Immature natural killer cell (primary cell): ENCODE data around the gene PUS3. TPM values are rescaled to one million over a fixed set of nuclear protein-coding genes. Genes with fewer than 3 reads are reported as not detected.
"Not testable (repeated sequence)": the region's sequence is repeated elsewhere in the genome, so short reads cannot be mapped to it uniquely, and the experiment has no call there.

Source experiments
- DNase-seq, 3 donors: peaks; one replicate each; pipeline ENCODE4 v3.0.0; 2022; ENCODE audit warnings: mixed read lengths in 1 of 3
- H3K27ac Mint-ChIP-seq, 6 donors: one replicate each; pipeline ENCODE4 v1.8.0; 2020; ENCODE audit warnings: mixed read lengths in 6 of 6, mild to moderate bottlenecking in 5 of 6, inconsistent platforms in 4 of 6, moderate library complexity in 3 of 6
- H3K27me3 Mint-ChIP-seq, 3 donors: one replicate each; pipeline ENCODE4 v1.8.0; 2020 to 2021; ENCODE audit warnings: low read depth in 3 of 3, mild to moderate bottlenecking in 3 of 3, mixed read lengths in 3 of 3, moderate library complexity in 3 of 3, inconsistent platforms in 1 of 3
- H3K36me3 Mint-ChIP-seq, 3 donors: one replicate each; pipeline ENCODE4 v1.8.0; 2020; ENCODE audit warnings: mixed read lengths in 3 of 3, inconsistent platforms in 2 of 3, mild to moderate bottlenecking in 2 of 3
- H3K4me1 Mint-ChIP-seq, 2 donors: one replicate each; pipeline ENCODE4 v1.8.0; 2020; ENCODE audit warnings: inconsistent platforms in 2 of 2, mild to moderate bottlenecking in 2 of 2, mixed read lengths in 2 of 2, moderate library complexity in 1 of 2
- H3K4me3 Mint-ChIP-seq, 5 donors: one replicate each; pipeline ENCODE4 v1.8.0; 2020; ENCODE audit warnings: mild to moderate bottlenecking in 5 of 5, mixed read lengths in 5 of 5, inconsistent platforms in 3 of 5, moderate library complexity in 3 of 5
- H3K9me3 Mint-ChIP-seq, 6 donors: one replicate each; pipeline ENCODE4 v1.8.0; 2020; ENCODE audit warnings: mild to moderate bottlenecking in 6 of 6, mixed read lengths in 6 of 6, inconsistent platforms in 4 of 6, moderate library complexity in 3 of 6
- polyA plus RNA-seq, 3 donors: library from polyadenylated mRNA; unstranded; fragments of 300-500 nt; fragmentation: Illumina TruSeq; gene quantifications; one replicate each; pipeline ENCODE4 v1.2.3, GENCODE V29; 2021

PUS3 gene
- polyA plus RNA-seq, 3 donors from 2014 or later, result 5.5 to 17.3 (median 10.0) TPM

GRCh38 chr11:125887373-125888324 lies 15.4 kb downstream of the PUS3 start, which contains the start of gene HYLS1:
Gene HYLS1, plus strand, starts transcription at chr11:125887668. Its CDS starts 11,701 bp downstream, at chr11:125899369.
- peaks cover 20 to 46% of the 10 kb centered on the region in 2 donors for H3K4me1 Mint-ChIP-seq
- peak; percentile 98 to 99 (median 98) for DNase-seq

GRCh38 chr11:125886997-125887372 lies 16.0 kb downstream of the PUS3 start:
- peak overlapping the region; percentile 85 to 97 (median 94) for H3K4me3 Mint-ChIP-seq
- peak overlapping the region; percentile 91 to 99 (median 96) for H3K27ac Mint-ChIP-seq
- peaks cover 0 to 2% (median 0%) of the 10 kb centered on the region in 6 donors for H3K9me3 Mint-ChIP-seq
- peaks cover 20 to 46% of the 10 kb centered on the region in 2 donors for H3K4me1 Mint-ChIP-seq
- no peak for DNase-seq
- H3K36me3 Mint-ChIP-seq, result no peaks in the 10 kb centered on the region
- H3K27me3 Mint-ChIP-seq, result peaks cover 14 to 23% (median 17%) of the 10 kb centered on the region in 3 donors

More at GRCh38 chr11:125887373-125888324, 15.4 kb downstream of the PUS3 start, which contains the start of gene HYLS1:
- Mint-ChIP-seq H3K27ac (peak within 1 kb of the TSS; percentile 91 to 99 (median 96)), H3K27me3 (peaks cover 14 to 23% (median 17%) of the 10 kb centered on the region in 3 donors), H3K9me3 (peaks cover 0 to 2% (median 0%) of the 10 kb centered on the region in 6 donors), H3K36me3 (peaks cover 0 to 3% (median 0%) of the 10 kb centered on the region in 3 donors), H3K4me3 (peak within 1 kb of the TSS; percentile 85 to 97 (median 94))

GRCh38 chr11:125883375-125883774 lies 19.6 kb downstream of the PUS3 start:
- peaks cover 17 to 24% (median 19%) of the 10 kb centered on the region in 3 donors for H3K27me3 Mint-ChIP-seq
- peaks cover 14 to 21% of the 10 kb centered on the region in 2 donors for H3K4me1 Mint-ChIP-seq
- H3K27ac Mint-ChIP-seq, result no peak overlapping the region
- DNase-seq, result no peak
- H3K9me3 Mint-ChIP-seq, result peaks cover 0 to 2% (median 0%) of the 10 kb centered on the region in 6 donors
- H3K4me3 Mint-ChIP-seq, result no peak overlapping the region
- peaks cover 0 to 4% (median 0%) of the 10 kb centered on the region in 3 donors for H3K36me3 Mint-ChIP-seq

- DNase-seq, result no peak
- peaks cover 0 to 4% (median 0%) of the 10 kb centered on the region in 3 donors for H3K36me3 Mint-ChIP-seq
- H3K27me3 Mint-ChIP-seq, result peaks cover 2 to 5% (median 3%) of the 10 kb centered on the region in 3 donors
- H3K27ac Mint-ChIP-seq, result no peak overlapping the region
- peaks cover 0 to 2% of the 10 kb centered on the region in 2 donors for H3K4me1 Mint-ChIP-seq
- H3K4me3 Mint-ChIP-seq, result no peak overlapping the region
- H3K9me3 Mint-ChIP-seq, result no peaks in the 10 kb centered on the region
These were observed 21.7 kb downstream of the PUS3 start for GRCh38 chr11:125881291-125881690.

GRCh38 chr11:125874556-125875124 lies 28.4 kb downstream of the PUS3 start:
- Mint-ChIP-seq H3K4me1 (no peaks in the 10 kb centered on the region), H3K36me3 (no peaks in the 10 kb centered on the region), H3K27ac (no peak overlapping the region), H3K9me3 (no peaks in the 10 kb centered on the region), H3K4me3 (no peak overlapping the region), H3K27me3 (peaks cover 0 to 7% (median 2%) of the 10 kb centered on the region in 3 donors)
- peak; percentile 19 to 22 (median 21) for DNase-seq

- H3K4me1 Mint-ChIP-seq, result no peaks in the 10 kb centered on the region
- no peak for DNase-seq
These were observed 29.0 kb downstream of the PUS3 start for GRCh38 chr11:125873881-125874555.

GRCh38 chr11:125872138-125872491 lies 30.9 kb downstream of the PUS3 start:
- no peak for DNase-seq
- Mint-ChIP-seq H3K4me1 (no peaks in the 10 kb centered on the region), H3K27me3 (peaks cover 0 to 7% (median 0%) of the 10 kb centered on the region in 3 donors), H3K4me3 (no peak overlapping the region), H3K36me3 (no peaks in the 10 kb centered on the region), H3K9me3 (no peaks in the 10 kb centered on the region), H3K27ac (no peak overlapping the region)

More at GRCh38 chr11:125873881-125874555, 29.0 kb downstream of the PUS3 start:
- Mint-ChIP-seq H3K4me3 (no peak overlapping the region), H3K36me3 (no peaks in the 10 kb centered on the region), H3K9me3 (no peaks in the 10 kb centered on the region), H3K27ac (no peak overlapping the region), H3K27me3 (peaks cover 0 to 7% (median 2%) of the 10 kb centered on the region in 3 donors)

- peaks cover 0 to 7% (median 0%) of the 10 kb centered on the region in 3 donors for H3K27me3 Mint-ChIP-seq
- no peak overlapping the region for H3K4me3 Mint-ChIP-seq
- no peak for DNase-seq
- no peak overlapping the region for H3K27ac Mint-ChIP-seq
- H3K36me3 Mint-ChIP-seq, result no peaks in the 10 kb centered on the region
- no peaks in the 10 kb centered on the region for H3K9me3 Mint-ChIP-seq
- H3K4me1 Mint-ChIP-seq, result no peaks in the 10 kb centered on the region
These were observed 31.4 kb downstream of the PUS3 start for GRCh38 chr11:125871391-125872137.

- H3K4me3 Mint-ChIP-seq, result no peak overlapping the region
- H3K4me1 Mint-ChIP-seq, result no peaks in the 10 kb centered on the region
- no peak overlapping the region for H3K27ac Mint-ChIP-seq
- H3K27me3 Mint-ChIP-seq, result peaks cover 0 to 7% (median 0%) of the 10 kb centered on the region in 3 donors
- no peak for DNase-seq
- no peaks in the 10 kb centered on the region for H3K36me3 Mint-ChIP-seq
- H3K9me3 Mint-ChIP-seq, result no peaks in the 10 kb centered on the region
These were observed 33.5 kb downstream of the PUS3 start for GRCh38 chr11:125869521-125869920.

- not testable (repeated sequence) for DNase-seq, H3K27ac Mint-ChIP-seq, H3K4me3 Mint-ChIP-seq, H3K27me3 Mint-ChIP-seq, H3K9me3 Mint-ChIP-seq, H3K4me1 Mint-ChIP-seq, H3K36me3 Mint-ChIP-seq
These were observed 37.7 kb downstream of the PUS3 start for GRCh38 chr11:125865354-125865753.

- DNase-seq, H3K4me3 Mint-ChIP-seq, H3K27ac Mint-ChIP-seq, H3K36me3 Mint-ChIP-seq, H3K27me3 Mint-ChIP-seq, H3K9me3 Mint-ChIP-seq, H3K4me1 Mint-ChIP-seq: not testable (repeated sequence)
These were observed 40.2 kb downstream of the PUS3 start for GRCh38 chr11:125862786-125863185.

- H3K4me3 Mint-ChIP-seq, H3K27ac Mint-ChIP-seq, DNase-seq, H3K9me3 Mint-ChIP-seq, H3K36me3 Mint-ChIP-seq, H3K4me1 Mint-ChIP-seq: not testable (repeated sequence)
- H3K27me3 Mint-ChIP-seq, result peaks cover 7 to 14% (median 11%) of the 10 kb centered on the region in 3 donors
These were observed 45.3 kb downstream of the PUS3 start for GRCh38 chr11:125857670-125858069.

GRCh38 chr11:125846188-125846587 lies 56.8 kb downstream of the PUS3 start:
- H3K36me3 Mint-ChIP-seq, result peaks cover 4 to 7% (median 6%) of the 10 kb centered on the region in 3 donors
- H3K9me3 Mint-ChIP-seq, result peaks cover 14 to 29% (median 22%) of the 10 kb centered on the region in 6 donors
- no peaks in the 10 kb centered on the region for H3K4me1 Mint-ChIP-seq

More at GRCh38 chr11:125846188-125846587, 56.8 kb downstream of the PUS3 start:
- Mint-ChIP-seq H3K27me3 (peaks cover 4 to 10% (median 5%) of the 10 kb centered on the region in 3 donors), H3K27ac (no peak overlapping the region), H3K4me3 (no peak overlapping the region)
- no peak for DNase-seq
